Neuron (in vitro differentiated cells): ENCODE data around the gene THYN1.
A peak's percentile ranks its signal among the peaks of the same experiment; 100 is the strongest.
"Not testable (repeated sequence)": the region's sequence is repeated elsewhere in the genome, so short reads cannot be mapped to it uniquely, and the experiment has no call there.

ENCODE experiments used
- H2AFZ ChIP-seq: one replicate; pipeline ENCODE4 v1.6.1; 2013; ENCODE audit warnings: low read depth, mild to moderate bottlenecking, inconsistent platforms, low read length, moderate library complexity
- H3K27me3 ChIP-seq: one replicate; pipeline ENCODE4 v1.6.1; 2013; ENCODE audit warnings: low read length; ENCODE audit not compliant: insufficient read depth
- H3K36me3 ChIP-seq: one replicate; pipeline ENCODE4 v1.6.1; 2013; ENCODE audit warnings: low read length; ENCODE audit not compliant: insufficient read depth
- H3K4me1 ChIP-seq: one replicate; pipeline ENCODE4 v1.6.1; 2013; ENCODE audit warnings: low read length; ENCODE audit not compliant: insufficient read depth
- H3K4me3 ChIP-seq: 2 replicates; pipeline ENCODE4 v1.5.1; 2013; ENCODE audit warnings: mild to moderate bottlenecking, low read length, moderate library complexity
- H3K9me3 ChIP-seq: one replicate; pipeline ENCODE4 v1.6.1; 2013; ENCODE audit warnings: low read length

The THYN1 gene

GRCh38 chr11:134282121-134283045 lies 29.2 kb upstream of the THYN1 start:
- Histone ChIP-seq H3K36me3 (no peaks in the 10 kb centered on the region), H2AFZ (no peak overlapping the region), H3K27me3 (peaks cover 25% of the 10 kb centered on the region), H3K4me3 (no peak overlapping the region), H3K9me3 (peaks cover 5% of the 10 kb centered on the region), H3K4me1 (no peaks in the 10 kb centered on the region)

- not testable (repeated sequence) for H3K4me1 ChIP-seq, H2AFZ ChIP-seq, H3K4me3 ChIP-seq, H3K9me3 ChIP-seq, H3K36me3 ChIP-seq
- peaks cover 32% of the 10 kb centered on the region for H3K27me3 ChIP-seq
Observed at GRCh38 chr11:134281635-134282034, 28.5 kb upstream of the THYN1 start.

GRCh38 chr11:134278356-134278755 lies 25.2 kb upstream of the THYN1 start:
- H3K27me3 ChIP-seq = peaks cover 59% of the 10 kb centered on the region
- no peak overlapping the region for H3K4me3 ChIP-seq
- no peak overlapping the region for H2AFZ ChIP-seq
- no peaks in the 10 kb centered on the region for H3K36me3 ChIP-seq
- peaks cover 5% of the 10 kb centered on the region for H3K9me3 ChIP-seq
- H3K4me1 ChIP-seq = peaks cover 16% of the 10 kb centered on the region

GRCh38 chr11:134277183-134278001 lies 24.2 kb upstream of the THYN1 start:
- peaks cover 59% of the 10 kb centered on the region for H3K27me3 ChIP-seq
- H3K4me3 ChIP-seq = peak overlapping the region; percentile 32
- H2AFZ ChIP-seq = peak overlapping the region; percentile 68

GRCh38 chr11:134276396-134277182 lies 23.4 kb upstream of the THYN1 start:
- H3K9me3 ChIP-seq = peaks cover 5% of the 10 kb centered on the region
- peak overlapping the region; percentile 68 for H2AFZ ChIP-seq
- peak overlapping the region; percentile 32 for H3K4me3 ChIP-seq
- no peaks in the 10 kb centered on the region for H3K36me3 ChIP-seq
- peaks cover 28% of the 10 kb centered on the region for H3K4me1 ChIP-seq
- H3K27me3 ChIP-seq = peaks cover 59% of the 10 kb centered on the region

More at GRCh38 chr11:134277183-134278001, 24.2 kb upstream of the THYN1 start:
- Histone ChIP-seq H3K36me3 (no peaks in the 10 kb centered on the region), H3K9me3 (peaks cover 5% of the 10 kb centered on the region), H3K4me1 (peaks cover 26% of the 10 kb centered on the region)

GRCh38 chr11:134275534-134276395 lies 22.6 kb upstream of the THYN1 start, which contains the start of gene GLB1L3:
Gene GLB1L3, plus strand, starts transcription at chr11:134276379. Its CDS starts 362 bp downstream, at chr11:134276741.
- Histone ChIP-seq H3K9me3 (peaks cover 5% of the 10 kb centered on the region), H2AFZ (peak within 1 kb of the TSS; percentile 68), H3K4me3 (peak within 1 kb of the TSS; percentile 32), H3K4me1 (peaks cover 28% of the 10 kb centered on the region), H3K36me3 (no peaks in the 10 kb centered on the region), H3K27me3 (peaks cover 59% of the 10 kb centered on the region)

- Histone ChIP-seq H3K27me3 (peaks cover 54% of the 10 kb centered on the region), H3K4me1 (peaks cover 28% of the 10 kb centered on the region), H3K9me3 (peaks cover 5% of the 10 kb centered on the region), H3K36me3 (no peaks in the 10 kb centered on the region), H2AFZ (no peak overlapping the region), H3K4me3 (peak overlapping the region; percentile 32)
Observed at GRCh38 chr11:134275188-134275533, 22.0 kb upstream of the THYN1 start.

- H3K36me3 ChIP-seq = no peaks in the 10 kb centered on the region
- H2AFZ ChIP-seq = no peak overlapping the region
- H3K4me1 ChIP-seq = peaks cover 36% of the 10 kb centered on the region
- peaks cover 2% of the 10 kb centered on the region for H3K9me3 ChIP-seq
- H3K27me3 ChIP-seq = peaks cover 46% of the 10 kb centered on the region
- H3K4me3 ChIP-seq = no peak overlapping the region
Observed at GRCh38 chr11:134273317-134273712, 20.2 kb upstream of the THYN1 start.

GRCh38 chr11:134272381-134273316 lies 19.5 kb upstream of the THYN1 start:
- no peak overlapping the region for H2AFZ ChIP-seq
- H3K9me3 ChIP-seq = no peaks in the 10 kb centered on the region
- H3K4me1 ChIP-seq = peaks cover 42% of the 10 kb centered on the region
- H3K36me3 ChIP-seq = no peaks in the 10 kb centered on the region
- no peak overlapping the region for H3K4me3 ChIP-seq
- H3K27me3 ChIP-seq = peaks cover 39% of the 10 kb centered on the region

- peaks cover 48% of the 10 kb centered on the region for H3K4me1 ChIP-seq
- H3K27me3 ChIP-seq = peaks cover 33% of the 10 kb centered on the region
- no peak overlapping the region for H2AFZ ChIP-seq
- H3K4me3 ChIP-seq = no peak overlapping the region
- no peaks in the 10 kb centered on the region for H3K9me3 ChIP-seq
- no peaks in the 10 kb centered on the region for H3K36me3 ChIP-seq
Observed at GRCh38 chr11:134271978-134272377, 18.8 kb upstream of the THYN1 start.

- no peaks in the 10 kb centered on the region for H3K9me3 ChIP-seq
- H3K4me3 ChIP-seq = no peak overlapping the region
- H2AFZ ChIP-seq = no peak overlapping the region
- peaks cover under 1% of the 10 kb centered on the region for H3K36me3 ChIP-seq
- peaks cover 39% of the 10 kb centered on the region for H3K4me1 ChIP-seq
- H3K27me3 ChIP-seq = peaks cover 16% of the 10 kb centered on the region
Observed at GRCh38 chr11:134270250-134270714, 17.1 kb upstream of the THYN1 start.
